GM19395 (cell line): ENCODE results near the gene ANKRD39.
"Not testable (repeated sequence)": the region's sequence is repeated elsewhere in the genome, so short reads cannot be mapped to it uniquely, and the experiment has no call there.

Experiments
- ATAC-seq: cut with Tn5 transposase; IDR thresholded peaks from one replicate; pipeline ENCODE4 v1.9.1; 2021; ENCODE audit warnings: mild to moderate bottlenecking, moderate library complexity; ENCODE audit not compliant: unreplicated experiment

Gene ANKRD39

GRCh38 chr2:96811917-96812316 lies 45.9 kb downstream of the ANKRD39 start:
- no peak for ATAC-seq

- no peak for ATAC-seq
Measured at GRCh38 chr2:96810783-96811192, 47.0 kb downstream of the ANKRD39 start.

GRCh38 chr2:96809951-96810782 lies 47.6 kb downstream of the ANKRD39 start:
- no peak for ATAC-seq

GRCh38 chr2:96809216-96809882 lies 48.5 kb downstream of the ANKRD39 start:
- no peak for ATAC-seq

- ATAC-seq, result no peak
Measured at GRCh38 chr2:96808176-96808837, 49.5 kb downstream of the ANKRD39 start.

- no peak for ATAC-seq
Measured at GRCh38 chr2:96807127-96807471, 50.7 kb downstream of the ANKRD39 start.

- ATAC-seq, result peak; percentile 65
Measured at GRCh38 chr2:96806468-96807126, 51.2 kb downstream of the ANKRD39 start.

- not testable (repeated sequence) for ATAC-seq
Measured at GRCh38 chr2:96805946-96806345, 51.9 kb downstream of the ANKRD39 start.

- no peak for ATAC-seq
Measured at GRCh38 chr2:96804986-96805385, 52.8 kb downstream of the ANKRD39 start.

GRCh38 chr2:96802721-96803120 lies 55.1 kb downstream of the ANKRD39 start:
- ATAC-seq, result no peak

GRCh38 chr2:96801786-96802595 lies 55.8 kb downstream of the ANKRD39 start:
- ATAC-seq, result no peak

GRCh38 chr2:96801005-96801785 lies 56.6 kb downstream of the ANKRD39 start:
- ATAC-seq, result peak; percentile 76

GRCh38 chr2:96800061-96801004 lies 57.5 kb downstream of the ANKRD39 start:
- peak; percentile 13 for ATAC-seq

- ATAC-seq, result no peak
Measured at GRCh38 chr2:96799623-96799935, 58.2 kb downstream of the ANKRD39 start.

- no peak for ATAC-seq
Measured at GRCh38 chr2:96798733-96799622, 58.8 kb downstream of the ANKRD39 start.
